NCI-H1417 treated with DMSO at 0.1 percent for 48 hours (cell line): ENCODE measurements around the gene ABHD12.

Experiments
- DNase-seq: peaks from one replicate; lab custom pipeline; 2025; lab: John Stamatoyannopoulos, UW

Gene ABHD12

DNA sequence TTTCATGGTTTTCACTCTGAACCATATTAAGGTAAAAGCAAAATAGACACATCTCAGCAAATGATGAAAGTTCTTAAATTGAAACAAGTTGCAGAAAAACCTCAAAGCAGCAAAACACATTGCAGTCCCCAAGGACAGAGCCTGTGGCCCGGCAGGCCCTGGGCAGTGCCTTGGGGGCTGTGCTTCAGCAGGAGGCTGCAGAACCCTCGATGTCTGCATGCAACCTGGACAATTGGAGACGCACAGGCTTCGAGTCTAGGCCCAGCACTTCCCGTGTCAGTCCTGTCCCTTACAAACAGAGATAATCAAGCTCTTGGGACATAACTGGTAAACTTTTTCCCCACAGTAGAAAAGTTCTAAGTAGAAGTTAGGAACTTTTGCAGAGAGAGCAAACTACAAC lies 133.5 kb downstream of the ABHD12 start:
- no peak for DNase-seq

DNA sequence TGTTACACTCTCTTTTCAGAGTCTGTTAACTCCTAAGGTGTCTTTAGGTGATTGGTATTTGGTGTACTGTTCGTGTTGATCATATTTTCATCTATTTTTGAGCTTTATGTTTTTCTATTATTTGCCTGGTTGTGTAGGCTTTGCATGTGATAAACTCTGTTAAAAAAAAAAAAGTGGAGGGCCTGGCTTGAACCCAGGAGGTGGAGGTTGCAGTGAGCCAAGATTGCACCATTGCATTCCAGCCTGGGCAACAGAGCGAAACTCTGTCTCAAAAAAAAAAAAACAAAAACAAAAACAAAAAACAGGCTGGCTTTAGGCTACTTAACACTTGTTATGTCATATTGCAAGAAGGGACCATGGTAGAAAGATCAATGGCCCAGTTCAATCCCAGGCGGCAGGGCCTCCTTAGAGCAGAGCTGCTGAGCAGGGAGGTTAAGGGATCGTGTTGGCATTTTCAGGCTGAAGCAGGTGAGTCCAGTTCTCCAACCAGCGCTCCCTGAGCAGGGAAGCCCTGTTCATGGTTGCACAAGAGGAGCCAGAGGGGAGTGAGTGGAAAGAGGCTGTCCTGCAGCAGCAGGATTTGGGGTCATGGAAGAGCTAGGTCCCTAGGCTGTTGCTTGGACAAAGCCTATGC lies 134.3 kb downstream of the ABHD12 start:
- DNase-seq: no peak

DNA sequence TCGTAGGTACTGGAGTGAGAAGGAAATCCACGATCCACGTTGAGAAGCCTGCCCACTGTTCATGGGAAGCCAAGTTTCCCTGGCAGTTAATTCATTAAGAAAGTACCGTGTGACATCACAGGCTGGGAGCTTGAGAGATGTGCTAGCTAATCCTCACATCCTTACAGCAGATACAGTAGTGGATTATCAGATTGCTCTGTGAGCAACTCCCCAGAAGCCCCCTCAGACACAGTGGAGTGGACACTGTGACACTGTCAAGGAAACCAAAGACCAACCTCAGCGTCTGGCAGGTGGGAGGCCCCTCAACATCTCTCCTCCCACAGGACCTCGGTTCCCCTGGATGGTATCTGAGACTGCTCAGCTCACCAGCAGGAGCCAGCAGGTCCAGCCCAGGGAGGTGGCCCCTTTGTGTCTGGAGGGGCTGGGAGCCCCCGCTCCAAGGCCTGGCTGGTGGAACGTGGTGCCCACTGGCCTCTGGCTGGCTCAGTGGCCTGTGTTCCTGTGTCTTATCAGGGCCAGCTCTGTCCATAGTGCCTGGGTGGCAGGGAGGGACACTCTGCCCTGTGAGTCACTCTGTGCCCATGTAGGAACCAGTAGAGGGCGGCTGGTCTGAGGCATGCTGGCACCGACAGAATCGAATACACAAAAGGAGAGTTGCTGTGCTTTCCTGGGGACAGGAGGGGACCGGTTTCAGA lies 135.5 kb downstream of the ABHD12 start:
- no peak for DNase-seq

DNA sequence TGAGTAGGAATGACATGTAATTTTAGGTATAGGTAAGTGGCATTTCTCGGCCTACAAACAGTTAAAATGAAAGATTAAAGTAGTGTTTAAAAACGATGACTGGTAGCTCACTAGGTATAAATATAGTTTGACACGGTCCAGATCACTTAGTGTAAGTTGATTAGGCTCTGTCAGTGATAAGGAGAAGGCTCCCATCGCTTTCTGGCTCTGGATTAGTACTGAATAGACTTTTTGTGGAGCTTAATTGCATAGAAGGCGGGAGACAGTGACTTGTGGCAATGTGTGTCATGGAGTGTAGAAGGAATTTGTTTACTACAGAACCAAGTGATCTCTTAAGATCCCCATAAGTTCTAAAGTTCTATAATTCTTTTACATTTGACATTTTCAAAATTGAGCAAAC lies 136.1 kb downstream of the ABHD12 start:
- DNase-seq: no peak

DNA sequence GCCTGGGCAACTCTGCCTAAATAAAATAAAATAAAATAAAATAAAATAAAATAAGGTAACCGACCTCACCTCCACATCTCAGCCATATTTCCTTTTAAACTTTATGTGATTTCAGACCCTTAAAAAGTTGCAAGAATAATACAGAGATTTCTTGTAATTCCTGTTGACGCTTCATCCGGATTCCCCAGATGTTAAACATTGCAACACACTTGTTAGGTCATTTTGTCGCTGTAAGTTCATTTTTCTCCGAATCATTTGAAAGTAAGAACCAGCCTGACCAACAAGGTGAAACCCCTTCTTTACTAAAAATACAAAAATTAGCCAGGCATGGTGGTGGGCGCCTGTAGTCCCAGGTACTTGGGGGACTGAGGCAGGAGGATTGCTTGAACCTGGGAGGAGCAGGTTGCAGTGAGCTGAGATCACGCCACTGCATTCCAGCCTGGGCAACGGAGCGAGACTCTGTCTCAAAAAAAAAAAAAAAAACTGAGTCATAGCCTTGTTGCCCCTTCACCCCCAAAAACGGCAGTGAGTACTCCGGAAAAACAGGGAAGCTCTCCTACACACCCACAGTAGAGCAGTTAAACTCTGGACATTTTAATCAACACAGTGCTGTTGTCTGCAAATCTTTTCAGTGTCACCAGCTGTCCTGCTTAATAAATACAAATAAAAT lies 136.9 kb downstream of the ABHD12 start:
- no peak for DNase-seq

GRCh38 chr20:25252686-25253421 lies 137.8 kb downstream of the ABHD12 start:
- no peak for DNase-seq

DNA sequence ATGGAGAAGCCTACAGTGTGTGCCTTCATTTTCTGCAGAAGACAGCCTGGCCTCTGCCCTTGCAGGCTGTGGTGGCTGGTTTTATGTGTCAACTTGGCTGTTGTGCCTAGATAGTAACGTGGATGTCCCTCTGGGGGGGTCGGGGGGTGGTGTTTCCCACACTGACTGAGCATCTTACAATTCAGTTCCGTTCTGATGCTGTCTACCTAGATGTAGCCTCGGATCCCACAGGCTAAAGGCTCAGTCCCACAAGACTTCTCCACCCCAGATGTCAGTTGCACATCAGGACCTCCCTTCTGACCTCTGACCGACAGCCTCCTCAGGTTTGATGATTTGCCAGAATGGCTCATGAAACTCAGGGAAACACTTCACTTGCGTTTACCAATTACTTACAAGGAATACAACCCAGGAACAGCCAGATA lies 138.4 kb downstream of the ABHD12 start:
- no peak for DNase-seq

GRCh38 chr20:25251558-25251957 lies 139.1 kb downstream of the ABHD12 start:
- no peak for DNase-seq

- no peak for DNase-seq
These were observed 139.6 kb downstream of the ABHD12 start for GRCh38 chr20:25251019-25251418.

DNA sequence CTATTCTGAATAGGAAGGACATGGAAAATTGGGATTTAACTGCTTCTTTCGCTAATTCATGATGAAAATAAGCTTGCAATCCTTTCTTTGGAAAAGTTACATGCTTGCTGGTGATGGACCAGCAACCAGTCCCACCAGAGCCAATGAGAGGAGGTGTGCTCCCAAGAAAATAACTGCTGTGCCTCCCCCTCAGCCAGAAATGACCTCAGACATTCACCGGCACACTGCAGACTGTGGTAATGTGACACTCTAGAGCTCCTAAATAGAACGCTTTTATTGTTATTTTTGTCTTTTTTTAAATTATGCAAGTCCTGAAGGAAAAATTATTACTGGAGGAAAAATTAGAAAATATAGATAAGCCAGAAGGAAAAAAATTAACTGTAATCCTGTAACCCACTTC lies 140.1 kb downstream of the ABHD12 start:
- DNase-seq: no peak
